H9 (cell line): ENCODE data around the gene AFF1. TPM values are rescaled to one million over a fixed set of nuclear protein-coding genes. Genes with fewer than 3 reads are reported as not detected.

ENCODE experiments used
- DNase-seq: peaks from one replicate; pipeline ENCODE4 v3.0.0-alpha.2; 2017
- H2AFZ ChIP-seq: one replicate; pipeline ENCODE4 v1.6.1; 2013; ENCODE audit warnings: mild to moderate bottlenecking, low read length, control low read depth, moderate library complexity
- H2AK5ac ChIP-seq: 2 replicates; pipeline ENCODE4 v1.6.1; 2013; ENCODE audit warnings: low read length, control low read depth, mixed read lengths; ENCODE audit not compliant: insufficient read length
- H2BK120ac ChIP-seq: one replicate; pipeline ENCODE4 v1.6.1; 2013; ENCODE audit warnings: low read depth, mild to moderate bottlenecking, low read length, control low read depth, inconsistent platforms; ENCODE audit not compliant: poor library complexity, severe bottlenecking
- H2BK12ac ChIP-seq: 2 replicates; pipeline ENCODE4 v1.6.1; 2013; ENCODE audit warnings: low read length, control low read depth, mixed read lengths, low read depth; ENCODE audit not compliant: insufficient read length
- H2BK15ac ChIP-seq: 2 replicates; pipeline ENCODE4 v1.6.1; 2013; ENCODE audit warnings: low read depth, low read length, control low read depth
- H2BK20ac ChIP-seq: one replicate; pipeline ENCODE4 v1.6.1; 2013; ENCODE audit warnings: low read depth, mild to moderate bottlenecking, low read length, control low read depth, inconsistent platforms; ENCODE audit not compliant: poor library complexity, severe bottlenecking
- H2BK5ac ChIP-seq: 2 replicates; pipeline ENCODE4 v1.6.1; 2013; ENCODE audit warnings: low read length, control low read depth, mixed read lengths; ENCODE audit not compliant: insufficient read length
- H3K14ac ChIP-seq: 2 replicates; pipeline ENCODE4 v1.6.1; 2013; ENCODE audit warnings: low read length, control low read depth; ENCODE audit not compliant: insufficient read depth
- H3K18ac ChIP-seq: 2 replicates; pipeline ENCODE4 v1.6.1; 2013; ENCODE audit warnings: low read depth, mild to moderate bottlenecking, mixed read lengths, low read length, control low read depth; ENCODE audit not compliant: insufficient read length
- H3K23ac ChIP-seq: 2 replicates; pipeline ENCODE4 v1.6.1; 2013; ENCODE audit warnings: low read length, control low read depth, mixed read lengths, low read depth; ENCODE audit not compliant: insufficient read length
- H3K23me2 ChIP-seq: 2 replicates; pipeline ENCODE4 v1.6.1; 2013; ENCODE audit warnings: low read depth, mild to moderate bottlenecking, mixed read lengths, low read length, control low read depth; ENCODE audit not compliant: insufficient read length, poor library complexity, severe bottlenecking
- H3K27ac ChIP-seq: 2 replicates; pipeline ENCODE4 v1.5.1; 2013; ENCODE audit warnings: low read length, control low read depth, mixed read lengths, low read depth; ENCODE audit not compliant: insufficient read length
- H3K27me3 ChIP-seq: 2 replicates; pipeline ENCODE4 v1.6.1; 2013; ENCODE audit warnings: low read length, control low read depth, inconsistent platforms; ENCODE audit not compliant: insufficient read depth
- H3K4ac ChIP-seq: 2 replicates; pipeline ENCODE4 v1.6.1; 2013; ENCODE audit warnings: low read depth, mild to moderate bottlenecking, control low read depth, inconsistent platforms, low read length, moderate library complexity
- H3K4me1 ChIP-seq: 2 replicates; pipeline ENCODE4 v1.6.1; 2013; ENCODE audit warnings: low read length, control low read depth, inconsistent platforms; ENCODE audit not compliant: insufficient read depth
- H3K4me2 ChIP-seq: 2 replicates; pipeline ENCODE4 v1.6.1; 2013; ENCODE audit warnings: low read length, control low read depth, mixed read lengths; ENCODE audit not compliant: insufficient read length, insufficient read depth
- H3K56ac ChIP-seq: 2 replicates; pipeline ENCODE4 v1.6.1; 2013; ENCODE audit warnings: low read depth, mild to moderate bottlenecking, mixed read lengths, low read length, control low read depth; ENCODE audit not compliant: insufficient read length
- H3K79me1 ChIP-seq: 2 replicates; pipeline ENCODE4 v1.6.1; 2013; ENCODE audit warnings: low read depth, mild to moderate bottlenecking, moderate library complexity, low read length, control low read depth, inconsistent platforms; ENCODE audit not compliant: insufficient read depth, poor library complexity, severe bottlenecking
- H3K79me2 ChIP-seq: 2 replicates; pipeline ENCODE4 v1.6.1; 2013; ENCODE audit warnings: low read length, control low read depth, inconsistent platforms; ENCODE audit not compliant: insufficient read depth
- H3K9ac ChIP-seq: 2 replicates; pipeline ENCODE4 v1.6.1; 2013; ENCODE audit warnings: low read length, control low read depth, mixed read lengths; ENCODE audit not compliant: insufficient read length; ENCODE audit errors: extremely low read depth
- H3K9me3 ChIP-seq: one replicate; pipeline ENCODE4 v1.6.1; 2013; ENCODE audit warnings: low read depth, low read length, inconsistent platforms; ENCODE audit not compliant: control insufficient read depth
- H3T11ph ChIP-seq: one replicate; pipeline ENCODE4 v1.6.1; 2013; ENCODE audit warnings: mild to moderate bottlenecking, low read length, control low read depth, inconsistent platforms
- H4K20me1 ChIP-seq: one replicate; pipeline ENCODE4 v1.6.1; 2013; ENCODE audit not compliant: control insufficient read depth, insufficient read length, insufficient read depth
- H4K5ac ChIP-seq: 2 replicates; pipeline ENCODE4 v1.6.1; 2013; ENCODE audit warnings: low read depth, mild to moderate bottlenecking, mixed read lengths, low read length, control low read depth; ENCODE audit not compliant: insufficient read length
- H4K8ac ChIP-seq: replicated peaks from 2 replicates; pipeline ENCODE4 v1.6.1; 2013; ENCODE audit warnings: low read length, control low read depth, mixed read lengths, low read depth; ENCODE audit not compliant: insufficient read length
- H4K91ac ChIP-seq: 2 replicates; pipeline ENCODE4 v1.6.1; 2013; ENCODE audit warnings: low read depth, mild to moderate bottlenecking, moderate library complexity, mixed read lengths, low read length, control low read depth; ENCODE audit not compliant: insufficient read length
- H3K27ac Mint-ChIP-seq, 3 experiments: 2 replicates in 2 of 3; 3 replicates in 1 of 3; pipeline ENCODE4 v1.8.0; 2020 to 2021; ENCODE audit warnings: mixed read lengths in 3 of 3, mild to moderate bottlenecking in 1 of 3, moderate library complexity in 1 of 3
- H3K27me3 Mint-ChIP-seq: 2 replicates; pipeline ENCODE4 v1.8.0; 2021; ENCODE audit warnings: low read depth, mild to moderate bottlenecking, moderate library complexity, mixed read lengths
- H3K36me3 Mint-ChIP-seq, 3 experiments: 2 replicates in 2 of 3; 3 replicates in 1 of 3; pipeline ENCODE4 v1.8.0; 2020 to 2021; ENCODE audit warnings: low read depth in 3 of 3, mixed read lengths in 3 of 3; ENCODE audit not compliant: insufficient read depth in 1 of 3
- H3K4me1 Mint-ChIP-seq, 2 experiments: 2 replicates each; pipeline ENCODE4 v1.8.0; 2020; ENCODE audit warnings: mixed read lengths in 2 of 2
- H3K4me3 Mint-ChIP-seq, 2 experiments: 2 replicates in 1 of 2; 3 replicates in 1 of 2; pipeline ENCODE4 v1.8.0; 2020 to 2021; ENCODE audit warnings: mild to moderate bottlenecking in 2 of 2, mixed read lengths in 2 of 2, moderate library complexity in 1 of 2
- H3K9me3 Mint-ChIP-seq, 2 experiments: 2 replicates in 1 of 2; 3 replicates in 1 of 2; pipeline ENCODE4 v1.8.0; 2020; ENCODE audit warnings: mild to moderate bottlenecking in 2 of 2, mixed read lengths in 2 of 2, moderate library complexity in 1 of 2
- CTCF ChIP-seq: fragments of 200-600 bp; sonication (generic); conservative IDR thresholded peaks from 3 replicates; pipeline ENCODE4 v1.8.0; 2021; ENCODE audit warnings: antibody characterized with exemption, mild to moderate bottlenecking
- WGBS: extraction: QIAGEN DNeasy Blood & Tissue Kit; methylation state at CpG from one replicate; pipeline ENCODE4 v1.1.7; 2013; ENCODE audit warnings: missing lambda C conversion rate, low lambda C conversion rate, mixed read lengths; ENCODE audit not compliant: insufficient read length; ENCODE audit errors: extremely low coverage; 5-methylcytosine and 5-hydroxymethylcytosine counted together
- total RNA-seq: library from RNA; stranded (reverse); gene quantifications from 2 replicates; pipeline ENCODE4 v1.2.1, GENCODE V29; 2021

Gene AFF1
- total RNA-seq, 1 experiment from 2014 or later: 74.5 TPM

GRCh38 chr4:87112063-87112462 lies 177.3 kb downstream of the AFF1 start:
- no peak overlapping the region for H2BK15ac ChIP-seq
- no peak overlapping the region for H3K18ac ChIP-seq
- H3K4ac ChIP-seq: no peak overlapping the region
- no peaks in the 10 kb centered on the region for H3K79me1 ChIP-seq
- peaks cover 28 to 58% (median 49%) of the 10 kb centered on the region in 3 experiments for H3K36me3 Mint-ChIP-seq
- no peak overlapping the region for H4K5ac ChIP-seq
- no peak overlapping the region for H3K23ac ChIP-seq
- H2AK5ac ChIP-seq: no peak overlapping the region
- no peak for TF ChIP-seq CTCF
- WGBS: no CpG with 5 or more reads among the region's 4 CpGs
- no peaks in the 10 kb centered on the region for H3K9me3 ChIP-seq
- H3T11ph ChIP-seq: no peak overlapping the region
- H4K8ac ChIP-seq: no peak overlapping the region
- H2AFZ ChIP-seq: no peak overlapping the region
- H2BK20ac ChIP-seq: no peak overlapping the region
- H3K4me2 ChIP-seq: no peak overlapping the region
- no peak for DNase-seq
- H3K27me3 ChIP-seq: no peaks in the 10 kb centered on the region
- H3K4me1 ChIP-seq: no peaks in the 10 kb centered on the region
- no peak overlapping the region for H3K27ac Mint-ChIP-seq
- no peak overlapping the region for H3K4me3 Mint-ChIP-seq
- no peak overlapping the region for H3K9ac ChIP-seq
- no peak overlapping the region for H2BK5ac ChIP-seq
- H3K56ac ChIP-seq: no peak overlapping the region
- H3K4me1 Mint-ChIP-seq: peaks cover 13 to 15% of the 10 kb centered on the region in 2 experiments
- no peak overlapping the region for H3K27ac ChIP-seq
- H2BK120ac ChIP-seq: no peak overlapping the region
- no peak overlapping the region for H2BK12ac ChIP-seq
- H3K9me3 Mint-ChIP-seq: no peaks in the 10 kb centered on the region
- no peak overlapping the region for H3K14ac ChIP-seq
- no peak overlapping the region for H4K91ac ChIP-seq
- no peaks in the 10 kb centered on the region; the same call in 1 of the 2 replicates for H3K27me3 Mint-ChIP-seq
- H3K79me2 ChIP-seq: no peaks in the 10 kb centered on the region
- no peaks in the 10 kb centered on the region for H4K20me1 ChIP-seq
- H3K23me2 ChIP-seq: no peaks in the 10 kb centered on the region
